ENCODE measurements around the gene WRNIP1.
"Not testable (repeated sequence)": the region's sequence is repeated elsewhere in the genome, so short reads cannot be mapped to it uniquely, and the experiment has no call there.

The WRNIP1 gene

GRCh38 chr6:2790588-2791449 is 25.6 kb downstream of the WRNIP1 start:
- DNase-seq: peak; percentile 67

GRCh38 chr6:2791450-2791974 is 26.3 kb downstream of the WRNIP1 start:
- no peak for DNase-seq

- no peak for DNase-seq
These were observed 27.3 kb downstream of the WRNIP1 start for GRCh38 chr6:2792330-2793110.

GRCh38 chr6:2793534-2794151 is 28.4 kb downstream of the WRNIP1 start:
- DNase-seq: peak; percentile 98

- DNase-seq: no peak
These were observed 29.1 kb downstream of the WRNIP1 start for GRCh38 chr6:2794171-2794730.

- DNase-seq: no peak
These were observed 30.0 kb downstream of the WRNIP1 start for GRCh38 chr6:2795162-2795561.

- peak; percentile 93 for DNase-seq
These were observed 30.8 kb downstream of the WRNIP1 start for GRCh38 chr6:2795956-2796355.

GRCh38 chr6:2796861-2797260 is 31.7 kb downstream of the WRNIP1 start:
- DNase-seq: peak; percentile 57

- DNase-seq: peak; percentile 61
These were observed 32.4 kb downstream of the WRNIP1 start for GRCh38 chr6:2797564-2798031.

GRCh38 chr6:2798586-2799134 is 33.5 kb downstream of the WRNIP1 start:
- no peak for DNase-seq

- no peak for DNase-seq
These were observed 34.8 kb downstream of the WRNIP1 start for GRCh38 chr6:2799936-2800527.

- no peak for DNase-seq
These were observed 35.5 kb downstream of the WRNIP1 start for GRCh38 chr6:2800552-2801316.

- not testable (repeated sequence) for DNase-seq
These were observed 36.5 kb downstream of the WRNIP1 start for GRCh38 chr6:2801687-2802086.

- DNase-seq: no peak
These were observed 37.4 kb downstream of the WRNIP1 start for GRCh38 chr6:2802521-2803060.

GRCh38 chr6:2803731-2804429 is 38.7 kb downstream of the WRNIP1 start:
- no peak for DNase-seq

GRCh38 chr6:2804516-2804915 is 39.3 kb downstream of the WRNIP1 start:
- DNase-seq: no peak

GRCh38 chr6:2805031-2805430 is 39.8 kb downstream of the WRNIP1 start:
- no peak for DNase-seq

- DNase-seq: no peak
These were observed 41.5 kb downstream of the WRNIP1 start for GRCh38 chr6:2806644-2807043.

- DNase-seq: peak; percentile 33
These were observed 42.3 kb downstream of the WRNIP1 start for GRCh38 chr6:2807342-2808090.

- no peak for DNase-seq
These were observed 43.8 kb downstream of the WRNIP1 start for GRCh38 chr6:2809015-2809414.

Measured in GF-D8 (cell line).